NCI-H2196 (cell line): Measurements from ENCODE around the gene RAD18.
A peak's percentile ranks its signal among the peaks of the same experiment; 100 is the strongest.

Experiments
- DNase-seq: peaks from one replicate; lab custom pipeline; 2025; ENCODE audit not compliant: unreplicated experiment; lab: John Stamatoyannopoulos, UW

Gene RAD18

GRCh38 chr3:8963137-8963853 is at the start of gene RAD18:
Gene RAD18, minus strand, starts transcription at chr3:8963472. Its CDS starts 87 bp downstream, at chr3:8963385.
- DNase-seq, result peak; percentile 79

GRCh38 chr3:9012521-9012920 is 49.2 kb upstream of the RAD18 start:
- no peak for DNase-seq

GRCh38 chr3:9009976-9010545 is 46.8 kb upstream of the RAD18 start:
- DNase-seq, result no peak

- no peak for DNase-seq
These were observed 45.4 kb upstream of the RAD18 start for GRCh38 chr3:9008550-9009255.

- DNase-seq, result no peak
These were observed 44.7 kb upstream of the RAD18 start for GRCh38 chr3:9007928-9008327.

- no peak for DNase-seq
These were observed 43.9 kb upstream of the RAD18 start for GRCh38 chr3:9007213-9007612.

- DNase-seq, result no peak
These were observed 36.8 kb upstream of the RAD18 start for GRCh38 chr3:9000041-9000440.

- no peak for DNase-seq
These were observed 33.9 kb upstream of the RAD18 start for GRCh38 chr3:8997151-8997550.

GRCh38 chr3:8996681-8997121 is 33.4 kb upstream of the RAD18 start:
- no peak for DNase-seq

GRCh38 chr3:8996216-8996615 is 32.9 kb upstream of the RAD18 start:
- no peak for DNase-seq

GRCh38 chr3:8994226-8994625 is 31.0 kb upstream of the RAD18 start:
- DNase-seq, result no peak

GRCh38 chr3:8993331-8993730 is 30.1 kb upstream of the RAD18 start:
- DNase-seq, result no peak

- DNase-seq, result no peak
These were observed 29.6 kb upstream of the RAD18 start for GRCh38 chr3:8992854-8993253.

- DNase-seq, result no peak
These were observed 28.9 kb upstream of the RAD18 start for GRCh38 chr3:8992199-8992598.

GRCh38 chr3:8990266-8991215 is 27.3 kb upstream of the RAD18 start:
- no peak for DNase-seq

GRCh38 chr3:8988791-8989558 is 25.7 kb upstream of the RAD18 start:
- no peak for DNase-seq

GRCh38 chr3:8988384-8988655 is 25.0 kb upstream of the RAD18 start:
- DNase-seq, result no peak

- DNase-seq, result peak; percentile 32
These were observed 24.5 kb upstream of the RAD18 start for GRCh38 chr3:8987645-8988383.

- DNase-seq, result no peak
These were observed 24.0 kb upstream of the RAD18 start for GRCh38 chr3:8987226-8987625.

GRCh38 chr3:8986741-8987140 is 23.5 kb upstream of the RAD18 start:
- no peak for DNase-seq
